Thyroid gland (tissue), 4 donors: ENCODE results near the gene MYADML2. TPM values are rescaled to one million over a fixed set of nuclear protein-coding genes. Genes with fewer than 3 reads are reported as not detected.

ENCODE experiments used
- DNase-seq, 2 donors: peaks; one replicate each; pipeline ENCODE4 v3.0.0-alpha.2; 2019
- H3K27ac ChIP-seq, 3 donors: fragments of 200-600 bp; sonication (generic); 1 replicate in 2 of 3; 2 replicates in 1 of 3; pipeline ENCODE4 v1.5.1; 2016 to 2019; ENCODE audit warnings: mild to moderate bottlenecking in 1 of 3, moderate library complexity in 1 of 3
- H3K27me3 ChIP-seq: fragments of 200-600 bp; sonication (generic); one replicate; pipeline ENCODE4 v1.5.1; 2019
- H3K36me3 ChIP-seq, 2 donors: fragments of 200-600 bp; sonication (generic); one replicate each; pipeline ENCODE4 v1.5.1; 2016 to 2019
- H3K4me1 ChIP-seq, 2 donors: fragments of 200-600 bp; sonication (generic); one replicate each; pipeline ENCODE4 v1.5.1; 2017 to 2019
- H3K4me3 ChIP-seq, 3 donors: fragments of 200-600 bp; sonication (generic); replicated peaks in 1 of 3; 1 replicate in 2 of 3; 2 replicates in 1 of 3; pipeline ENCODE4 v1.5.1; 2016; ENCODE audit warnings: mild to moderate bottlenecking in 1 of 3
- H3K9me3 ChIP-seq: fragments of 200-600 bp; sonication (generic); one replicate; pipeline ENCODE4 v1.5.1; 2017
- POLR2A ChIP-seq, 2 donors: fragments of 450-650 bp; IDR thresholded peaks; one replicate each; pipeline ENCODE4 v1.6.1; 2017; ENCODE audit warnings: antibody characterized with exemption in 2 of 2, mild to moderate bottlenecking in 2 of 2, moderate library complexity in 1 of 2
- WGBS, 2 donors: methylation state at CpG; one replicate each; pipeline ENCODE4 v1.1.5; 2017; 5-methylcytosine and 5-hydroxymethylcytosine counted together
- intact Hi-C: fragments of 100-400 bp; cut with DNase I; formaldehyde crosslinking; loops from one replicate; pipeline ENCODE4 v1.15.1; 2023
- total RNA-seq, 4 donors: library from RNA; depleted of rRNA; stranded (reverse); fragments of >200 nt; gene quantifications; one replicate each; pipeline ENCODE4 v1.2.3, GENCODE V29; 2016
- TF ChIP-seq, protein P1 (sequence below), 6 experiments: fragments of 200-600 bp in 3 of 6; fragments of 450-650 bp in 3 of 6; sonication (generic) in 3 of 6; IDR thresholded peaks; one replicate each; pipeline ENCODE4 v1.5.1; 2016 to 2019; ENCODE audit warnings: antibody characterized with exemption in 6 of 6, mild to moderate bottlenecking in 2 of 6, inconsistent platforms in 1 of 6, moderate library complexity in 1 of 6

MYADML2 gene
- total RNA-seq, 4 donors from 2014 or later: not detected

DNA sequence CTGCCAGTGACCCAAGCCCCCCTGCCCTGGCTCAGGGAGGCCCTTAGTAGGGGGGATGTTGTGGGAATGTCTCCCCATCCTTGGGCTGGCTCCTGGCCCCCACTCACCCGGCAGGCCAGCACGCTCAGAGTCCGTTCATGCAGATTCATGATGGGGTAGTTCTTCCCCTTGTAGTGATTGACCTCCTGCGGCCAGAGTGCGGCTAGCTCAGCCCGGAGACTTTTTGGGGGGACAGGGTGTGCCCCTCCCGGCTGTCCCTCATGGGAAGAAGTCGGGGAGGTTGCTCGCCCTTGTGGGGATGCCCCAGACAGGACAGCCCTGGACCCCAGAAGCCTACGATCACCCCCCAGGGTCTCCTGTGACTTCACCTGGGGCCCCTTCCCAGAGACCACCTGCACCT is 41.0 kb downstream of the MYADML2 start:
- no peak overlapping the region for H3K27ac ChIP-seq
- 100% methylated on average over 3 of the region's 10 CpGs; no CpG with 5 or more reads in 1 of the 2 donors for WGBS, 2 donors
- H3K9me3 ChIP-seq: no peaks in the 10 kb centered on the region
- peaks cover 0 to 6% of the 10 kb centered on the region in 2 donors for H3K36me3 ChIP-seq
- peaks cover 11 to 29% of the 10 kb centered on the region in 2 donors for H3K4me1 ChIP-seq
- TF ChIP-seq POLR2A (IDR thresholded peaks at IDR 0.05): no peak
- H3K4me3 ChIP-seq: no peak overlapping the region
- intact Hi-C loops: no loop called here
- H3K27me3 ChIP-seq: no peaks in the 10 kb centered on the region
- no peak for DNase-seq

DNA sequence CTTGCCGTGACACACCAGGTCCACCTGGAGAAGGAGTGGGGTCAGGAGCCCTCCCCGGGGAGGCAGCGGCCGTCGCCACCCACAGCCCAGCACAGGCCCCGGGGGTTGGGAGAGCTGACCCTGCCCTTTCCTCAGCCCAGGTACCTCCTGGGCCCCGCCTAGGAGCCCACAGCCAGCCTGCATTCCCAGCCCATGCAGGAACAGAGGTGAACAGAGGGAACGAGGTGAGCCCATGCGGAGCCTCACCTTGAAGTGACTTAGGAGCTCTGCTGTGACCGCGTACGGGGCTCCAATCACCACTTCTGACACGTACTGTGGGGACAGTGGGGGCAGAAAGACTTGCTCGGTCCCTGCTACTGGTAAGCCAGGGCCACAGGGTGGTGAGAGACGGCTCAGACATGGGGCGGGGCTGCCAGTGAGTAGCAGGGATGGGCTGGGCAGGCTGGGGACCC is 41.6 kb downstream of the MYADML2 start:
- H3K4me3 ChIP-seq: no peak overlapping the region
- H3K27me3 ChIP-seq: no peaks in the 10 kb centered on the region
- no peaks in the 10 kb centered on the region for H3K9me3 ChIP-seq
- no peak for DNase-seq
- intact Hi-C loops: no loop called here
- TF ChIP-seq POLR2A (IDR thresholded peaks at IDR 0.05): no peak
- TF ChIP-seq, protein P1, sequence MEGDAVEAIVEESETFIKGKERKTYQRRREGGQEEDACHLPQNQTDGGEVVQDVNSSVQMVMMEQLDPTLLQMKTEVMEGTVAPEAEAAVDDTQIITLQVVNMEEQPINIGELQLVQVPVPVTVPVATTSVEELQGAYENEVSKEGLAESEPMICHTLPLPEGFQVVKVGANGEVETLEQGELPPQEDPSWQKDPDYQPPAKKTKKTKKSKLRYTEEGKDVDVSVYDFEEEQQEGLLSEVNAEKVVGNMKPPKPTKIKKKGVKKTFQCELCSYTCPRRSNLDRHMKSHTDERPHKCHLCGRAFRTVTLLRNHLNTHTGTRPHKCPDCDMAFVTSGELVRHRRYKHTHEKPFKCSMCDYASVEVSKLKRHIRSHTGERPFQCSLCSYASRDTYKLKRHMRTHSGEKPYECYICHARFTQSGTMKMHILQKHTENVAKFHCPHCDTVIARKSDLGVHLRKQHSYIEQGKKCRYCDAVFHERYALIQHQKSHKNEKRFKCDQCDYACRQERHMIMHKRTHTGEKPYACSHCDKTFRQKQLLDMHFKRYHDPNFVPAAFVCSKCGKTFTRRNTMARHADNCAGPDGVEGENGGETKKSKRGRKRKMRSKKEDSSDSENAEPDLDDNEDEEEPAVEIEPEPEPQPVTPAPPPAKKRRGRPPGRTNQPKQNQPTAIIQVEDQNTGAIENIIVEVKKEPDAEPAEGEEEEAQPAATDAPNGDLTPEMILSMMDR (IDR thresholded peaks at IDR 0.05): no peak
- peaks cover 0 to 6% of the 10 kb centered on the region in 2 donors for H3K36me3 ChIP-seq
- 89 to 100% methylated on average over 1 to 16 of the region's 16 CpGs for WGBS, 2 donors
- no peak overlapping the region for H3K27ac ChIP-seq
- H3K4me1 ChIP-seq: peaks cover 8 to 28% of the 10 kb centered on the region in 2 donors

DNA sequence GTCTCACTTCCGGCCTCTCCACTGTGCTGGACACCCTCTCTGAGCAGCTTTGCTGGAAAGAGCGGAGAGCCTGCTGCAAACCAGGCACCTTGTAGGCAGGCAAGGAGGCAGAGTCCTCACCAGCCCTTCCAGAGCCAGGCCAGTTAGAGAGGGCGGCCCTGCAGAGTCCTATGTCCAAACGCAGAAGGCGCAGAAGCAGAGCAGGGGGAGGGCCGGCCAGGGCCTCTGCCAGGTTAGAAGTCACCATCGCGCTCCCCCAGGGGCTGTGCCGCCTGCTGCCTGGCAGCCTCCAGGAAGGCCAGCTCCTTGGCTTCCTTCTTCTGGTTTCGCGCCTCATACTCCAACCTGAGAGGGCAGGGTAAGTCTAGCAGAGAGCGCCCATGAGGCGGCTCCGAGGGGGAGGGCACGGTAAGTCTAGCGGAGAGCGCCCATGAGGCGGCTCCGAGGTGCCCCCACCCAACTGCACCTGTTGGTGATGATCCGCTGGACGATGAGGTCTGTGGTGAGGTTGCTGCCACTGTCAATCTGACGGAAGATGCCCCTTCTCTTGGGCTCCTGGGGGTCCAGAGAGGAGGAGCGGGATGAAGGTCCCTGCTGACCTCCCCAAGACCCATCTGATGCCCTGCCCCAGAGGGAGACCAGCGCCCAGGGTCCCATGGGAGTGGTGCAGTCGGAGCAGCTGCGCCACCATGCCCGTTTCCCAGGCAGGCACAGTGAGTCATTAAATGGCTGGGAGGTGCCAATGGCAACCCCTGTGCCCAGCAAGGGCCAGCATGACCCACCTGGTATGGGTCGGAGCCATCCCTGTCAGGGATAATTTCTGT is 42.2 kb downstream of the MYADML2 start:
- peaks cover 0 to 7% of the 10 kb centered on the region in 2 donors for H3K36me3 ChIP-seq
- 95 to 96% methylated on average over 14 of the region's 28 CpGs for WGBS, 2 donors
- no peak for DNase-seq

DNA sequence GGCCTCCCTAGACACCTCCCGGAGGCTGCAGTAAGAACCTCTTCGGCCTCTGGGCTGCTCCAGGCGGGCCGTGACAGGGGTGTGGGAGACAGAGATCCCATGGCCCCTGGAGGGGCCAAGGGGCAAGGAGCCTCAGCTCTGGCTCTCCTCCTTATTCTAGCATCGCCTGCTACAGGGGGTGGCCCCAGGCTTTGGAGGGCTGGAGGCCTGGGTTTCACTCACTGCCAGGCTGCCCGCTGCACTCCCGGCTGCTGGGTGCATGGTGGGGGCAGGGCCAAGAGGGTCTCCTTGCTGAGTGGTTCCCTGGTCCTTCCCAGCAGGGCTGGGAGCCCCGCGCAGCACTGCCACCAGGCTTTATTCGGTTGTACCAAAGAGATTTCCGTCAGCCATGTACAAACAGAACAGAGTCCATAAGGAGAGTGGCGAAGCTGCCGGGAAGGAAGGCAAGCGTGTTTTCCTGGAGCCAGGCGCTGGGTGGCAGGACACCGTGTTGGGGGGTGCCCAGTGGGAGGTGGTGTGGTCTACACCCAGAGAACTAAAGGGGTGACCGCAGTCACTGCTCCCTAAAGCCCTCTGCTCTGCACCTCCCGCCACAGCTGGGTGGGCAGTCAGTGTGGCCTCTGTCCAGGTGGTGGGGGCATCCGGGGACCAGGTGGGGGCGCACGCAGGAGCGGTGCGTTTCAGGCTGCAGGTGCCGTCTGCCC is 43.0 kb downstream of the MYADML2 start:
- 92 to 96% methylated on average over 18 to 21 of the region's 24 CpGs for WGBS, 2 donors
- Histone ChIP-seq H3K27ac (no peak overlapping the region), H3K4me1 (peaks cover 0 to 14% of the 10 kb centered on the region in 2 donors), H3K27me3 (no peaks in the 10 kb centered on the region), H3K9me3 (no peaks in the 10 kb centered on the region), H3K36me3 (peaks cover 0 to 12% of the 10 kb centered on the region in 2 donors), H3K4me3 (no peak overlapping the region)
- TF ChIP-seq, protein P1 (IDR thresholded peaks at IDR 0.05): no peak
- TF ChIP-seq POLR2A (IDR thresholded peaks at IDR 0.05): no peak
- no peak for DNase-seq
- intact Hi-C loops: no loop called here

More for the DNA sequence above, 42.2 kb downstream of the MYADML2 start:
- intact Hi-C loops: no loop called here
- no peaks in the 10 kb centered on the region for H3K27me3 ChIP-seq
- TF ChIP-seq POLR2A (IDR thresholded peaks at IDR 0.05): no peak
- TF ChIP-seq, protein P1 (IDR thresholded peaks at IDR 0.05): no peak
- no peak overlapping the region for H3K4me3 ChIP-seq
- no peaks in the 10 kb centered on the region for H3K9me3 ChIP-seq
- H3K4me1 ChIP-seq: peaks cover 1 to 22% of the 10 kb centered on the region in 2 donors
- no peak overlapping the region for H3K27ac ChIP-seq

DNA sequence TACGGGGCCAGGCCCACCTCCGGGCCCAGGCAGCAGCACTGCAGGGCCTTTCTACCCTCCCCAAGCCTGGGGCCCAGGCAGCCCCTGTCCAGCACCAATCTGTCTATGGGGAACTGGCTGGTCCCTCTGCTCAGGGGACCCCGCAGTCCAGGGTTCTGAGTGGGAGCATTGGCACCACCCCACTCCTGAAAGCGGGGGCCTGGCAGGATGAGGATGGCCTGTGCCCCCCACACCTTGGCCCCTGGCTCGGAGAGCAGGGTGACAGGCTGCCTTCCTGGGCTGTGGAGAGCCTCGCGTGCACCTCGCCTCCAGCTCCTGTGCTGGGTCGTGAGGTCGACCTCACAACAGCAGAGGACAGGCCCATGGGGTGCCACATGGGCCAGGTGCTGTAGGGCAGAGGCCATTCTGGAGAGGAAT is 43.6 kb downstream of the MYADML2 start:
- H3K36me3 ChIP-seq: peaks cover 3 to 16% of the 10 kb centered on the region in 2 donors
- WGBS, 2 donors: 97% methylated on average over 6 to 7 of the region's 10 CpGs

More for the DNA sequence above, 43.6 kb downstream of the MYADML2 start:
- Histone ChIP-seq H3K27me3 (no peaks in the 10 kb centered on the region), H3K4me1 (peaks cover 0 to 14% of the 10 kb centered on the region in 2 donors), H3K4me3 (no peak overlapping the region), H3K27ac (no peak overlapping the region), H3K9me3 (no peaks in the 10 kb centered on the region)
- no peak for DNase-seq
- intact Hi-C loops: no loop called here
- no peak for TF ChIP-seq POLR2A (IDR thresholded peaks at IDR 0.05)
- TF ChIP-seq, protein P1 (IDR thresholded peaks at IDR 0.05): no peak
